ENCODE measurements around the gene CILP. TPM values are rescaled to one million over a fixed set of nuclear protein-coding genes. Genes with fewer than 3 reads are reported as not detected.

Gene CILP
- total and polyA plus RNA-seq, 2 of the 13 experiments (the other 11 are each of a cell fraction or from before 2014, with no cell fraction given): 0.03 TPM; not detected in 1

DNA sequence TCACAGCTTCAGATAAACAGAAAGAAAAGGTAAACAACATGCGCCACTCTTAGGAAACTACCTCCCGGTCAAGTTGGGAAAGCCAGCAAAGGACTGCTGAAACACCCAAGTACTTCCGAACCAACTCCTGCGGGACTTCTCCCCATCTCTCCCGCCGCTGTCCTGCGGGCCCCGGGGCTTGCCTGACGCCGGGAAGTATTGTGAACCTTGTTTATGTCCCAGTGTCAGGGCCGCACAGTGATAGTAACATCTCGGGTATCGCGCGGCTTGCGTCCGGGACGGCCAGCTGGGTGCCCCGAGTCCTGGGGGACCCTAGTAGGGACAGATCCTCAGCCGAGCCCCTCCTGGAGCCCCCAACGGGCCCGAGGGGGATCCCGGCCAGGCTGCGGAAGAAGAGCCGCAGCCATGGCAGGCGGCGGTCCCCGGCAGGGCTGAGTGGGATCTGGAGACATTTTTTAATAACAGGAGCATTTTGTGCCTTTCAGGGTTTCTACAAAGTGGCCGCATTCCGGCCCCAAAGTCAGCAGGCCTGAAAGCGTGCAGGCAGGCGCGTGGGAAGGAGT lies 26.9 kb downstream of the CILP start (continued):
- TF ChIP-seq, protein P1, sequence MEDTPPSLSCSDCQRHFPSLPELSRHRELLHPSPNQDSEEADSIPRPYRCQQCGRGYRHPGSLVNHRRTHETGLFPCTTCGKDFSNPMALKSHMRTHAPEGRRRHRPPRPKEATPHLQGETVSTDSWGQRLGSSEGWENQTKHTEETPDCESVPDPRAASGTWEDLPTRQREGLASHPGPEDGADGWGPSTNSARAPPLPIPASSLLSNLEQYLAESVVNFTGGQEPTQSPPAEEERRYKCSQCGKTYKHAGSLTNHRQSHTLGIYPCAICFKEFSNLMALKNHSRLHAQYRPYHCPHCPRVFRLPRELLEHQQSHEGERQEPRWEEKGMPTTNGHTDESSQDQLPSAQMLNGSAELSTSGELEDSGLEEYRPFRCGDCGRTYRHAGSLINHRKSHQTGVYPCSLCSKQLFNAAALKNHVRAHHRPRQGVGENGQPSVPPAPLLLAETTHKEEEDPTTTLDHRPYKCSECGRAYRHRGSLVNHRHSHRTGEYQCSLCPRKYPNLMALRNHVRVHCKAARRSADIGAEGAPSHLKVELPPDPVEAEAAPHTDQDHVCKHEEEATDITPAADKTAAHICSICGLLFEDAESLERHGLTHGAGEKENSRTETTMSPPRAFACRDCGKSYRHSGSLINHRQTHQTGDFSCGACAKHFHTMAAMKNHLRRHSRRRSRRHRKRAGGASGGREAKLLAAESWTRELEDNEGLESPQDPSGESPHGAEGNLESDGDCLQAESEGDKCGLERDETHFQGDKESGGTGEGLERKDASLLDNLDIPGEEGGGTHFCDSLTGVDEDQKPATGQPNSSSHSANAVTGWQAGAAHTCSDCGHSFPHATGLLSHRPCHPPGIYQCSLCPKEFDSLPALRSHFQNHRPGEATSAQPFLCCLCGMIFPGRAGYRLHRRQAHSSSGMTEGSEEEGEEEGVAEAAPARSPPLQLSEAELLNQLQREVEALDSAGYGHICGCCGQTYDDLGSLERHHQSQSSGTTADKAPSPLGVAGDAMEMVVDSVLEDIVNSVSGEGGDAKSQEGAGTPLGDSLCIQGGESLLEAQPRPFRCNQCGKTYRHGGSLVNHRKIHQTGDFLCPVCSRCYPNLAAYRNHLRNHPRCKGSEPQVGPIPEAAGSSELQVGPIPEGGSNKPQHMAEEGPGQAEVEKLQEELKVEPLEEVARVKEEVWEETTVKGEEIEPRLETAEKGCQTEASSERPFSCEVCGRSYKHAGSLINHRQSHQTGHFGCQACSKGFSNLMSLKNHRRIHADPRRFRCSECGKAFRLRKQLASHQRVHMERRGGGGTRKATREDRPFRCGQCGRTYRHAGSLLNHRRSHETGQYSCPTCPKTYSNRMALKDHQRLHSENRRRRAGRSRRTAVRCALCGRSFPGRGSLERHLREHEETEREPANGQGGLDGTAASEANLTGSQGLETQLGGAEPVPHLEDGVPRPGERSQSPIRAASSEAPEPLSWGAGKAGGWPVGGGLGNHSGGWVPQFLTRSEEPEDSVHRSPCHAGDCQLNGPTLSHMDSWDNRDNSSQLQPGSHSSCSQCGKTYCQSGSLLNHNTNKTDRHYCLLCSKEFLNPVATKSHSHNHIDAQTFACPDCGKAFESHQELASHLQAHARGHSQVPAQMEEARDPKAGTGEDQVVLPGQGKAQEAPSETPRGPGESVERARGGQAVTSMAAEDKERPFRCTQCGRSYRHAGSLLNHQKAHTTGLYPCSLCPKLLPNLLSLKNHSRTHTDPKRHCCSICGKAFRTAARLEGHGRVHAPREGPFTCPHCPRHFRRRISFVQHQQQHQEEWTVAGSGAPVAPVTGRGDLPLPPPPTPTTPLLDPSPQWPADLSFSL (CRISPR knock-in tag; IDR thresholded peaks at IDR 0.05): 0 out of 2 replicates have a peak, but pooled peaks have one; percentile 21
- TF ChIP-seq KLF11 (CRISPR knock-in tag; IDR thresholded peaks at IDR 0.05): 0 out of 2 replicates have a peak, but pooled peaks have one; percentile 35
- 0 out of 2 replicates have a peak, but pooled peaks have one; percentile 31 for TF ChIP-seq AHR (CRISPR knock-in tag; IDR thresholded peaks at IDR 0.05)
- TF ChIP-seq KLF6 (CRISPR knock-in tag; IDR thresholded peaks at IDR 0.05): 0 out of 2 replicates have a peak, but pooled peaks have one; percentile 50
- TF ChIP-seq, protein P2, sequence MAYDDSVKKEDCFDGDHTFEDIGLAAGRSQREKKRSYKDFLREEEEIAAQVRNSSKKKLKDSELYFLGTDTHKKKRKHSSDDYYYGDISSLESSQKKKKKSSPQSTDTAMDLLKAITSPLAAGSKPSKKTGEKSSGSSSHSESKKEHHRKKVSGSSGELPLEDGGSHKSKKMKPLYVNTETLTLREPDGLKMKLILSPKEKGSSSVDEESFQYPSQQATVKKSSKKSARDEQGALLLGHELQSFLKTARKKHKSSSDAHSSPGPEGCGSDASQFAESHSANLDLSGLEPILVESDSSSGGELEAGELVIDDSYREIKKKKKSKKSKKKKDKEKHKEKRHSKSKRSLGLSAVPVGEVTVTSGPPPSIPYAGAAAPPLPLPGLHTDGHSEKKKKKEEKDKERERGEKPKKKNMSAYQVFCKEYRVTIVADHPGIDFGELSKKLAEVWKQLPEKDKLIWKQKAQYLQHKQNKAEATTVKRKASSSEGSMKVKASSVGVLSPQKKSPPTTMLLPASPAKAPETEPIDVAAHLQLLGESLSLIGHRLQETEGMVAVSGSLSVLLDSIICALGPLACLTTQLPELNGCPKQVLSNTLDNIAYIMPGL (CRISPR knock-in tag; IDR thresholded peaks at IDR 0.05; ENCODE audit: borderline replicate concordance in 1 of 2, low read depth in 1 of 2): 0 out of 4 replicates have a peak, but pooled peaks of 1 of the 2 experiments have one; percentile 25
- TF ChIP-seq ZNF709 (CRISPR knock-in tag; IDR thresholded peaks at IDR 0.05): 0 out of 2 replicates have a peak, but pooled peaks have one; percentile 38
- TF ChIP-seq RBAK (CRISPR knock-in tag; IDR thresholded peaks at IDR 0.05): no peak
- TF ChIP-seq ZNF232 (CRISPR knock-in tag; IDR thresholded peaks at IDR 0.05; ENCODE audit: borderline replicate concordance): 0 out of 2 replicates have a peak, but pooled peaks have one; percentile 23
- TF ChIP-seq ZNF724P (CRISPR knock-in tag; IDR thresholded peaks at IDR 0.05; ENCODE audit: borderline replicate concordance): 0 out of 2 replicates have a peak, but pooled peaks have one; percentile 29
- peak; percentile 78; the same call in 1 of the 2 replicates for TF ChIP-seq FOXK1 (CRISPR knock-in tag; IDR thresholded peaks at IDR 0.05; ENCODE audit: borderline replicate concordance, low read depth)
- TF ChIP-seq FOXA1 (IDR thresholded peaks at IDR 0.05): no peak
- peak; percentile 37 for TF ChIP-seq FOXA1 (CRISPR knock-in tag; IDR thresholded peaks at IDR 0.05)
- no peak for TF ChIP-seq ELF3 (CRISPR knock-in tag; IDR thresholded peaks at IDR 0.05)
- TF ChIP-seq PCBP1 (IDR thresholded peaks at IDR 0.05; ENCODE audit: borderline replicate concordance, low read depth, low read length): peak; percentile 9; the same call in 1 of the 2 replicates
- TF ChIP-seq CBFB (CRISPR knock-in tag; IDR thresholded peaks at IDR 0.05): 0 out of 2 replicates have a peak, but pooled peaks have one; percentile 23
- peak; percentile 16 for TF ChIP-seq RBM39 (IDR thresholded peaks at IDR 0.05; ENCODE audit: low read depth, low read length, poor library complexity, severe bottlenecking)
- TF ChIP-seq ZNF768 (CRISPR knock-in tag; IDR thresholded peaks at IDR 0.05): 0 out of 2 replicates have a peak, but pooled peaks have one; percentile 42
- no peak for TF ChIP-seq GABPA (IDR thresholded peaks at IDR 0.05; ENCODE audit: low read depth, low read length)
- 0 out of 2 replicates have a peak, but pooled peaks have one; percentile 26 for TF ChIP-seq GABPA (CRISPR knock-in tag; IDR thresholded peaks at IDR 0.05; ENCODE audit: low read depth)
- peak; percentile 27 for TF ChIP-seq FOXP4 (CRISPR knock-in tag; IDR thresholded peaks at IDR 0.05)
